Mammary epithelial cell (primary cell): ENCODE measurements around the gene GRAMD1C.

Experiments used
- CTCF ChIP-seq, 2 donors: IDR thresholded peaks in 1 of 2; conservative IDR thresholded peaks in 1 of 2; 2 replicates each; pipeline ENCODE4 v1.5.1; 2011 to 2012; ENCODE audit warnings: inconsistent platforms in 2 of 2, low read length in 2 of 2, mild to moderate bottlenecking in 2 of 2, control low read depth in 1 of 2, low read depth in 1 of 2; ENCODE audit not compliant: insufficient read depth in 1 of 2; ENCODE audit errors: extremely low read depth in 1 of 2
- EZH2 ChIP-seq: IDR thresholded peaks from 2 replicates; pipeline ENCODE4 v1.6.1; 2012; ENCODE audit warnings: low read length, inconsistent platforms, borderline replicate concordance

DNA sequence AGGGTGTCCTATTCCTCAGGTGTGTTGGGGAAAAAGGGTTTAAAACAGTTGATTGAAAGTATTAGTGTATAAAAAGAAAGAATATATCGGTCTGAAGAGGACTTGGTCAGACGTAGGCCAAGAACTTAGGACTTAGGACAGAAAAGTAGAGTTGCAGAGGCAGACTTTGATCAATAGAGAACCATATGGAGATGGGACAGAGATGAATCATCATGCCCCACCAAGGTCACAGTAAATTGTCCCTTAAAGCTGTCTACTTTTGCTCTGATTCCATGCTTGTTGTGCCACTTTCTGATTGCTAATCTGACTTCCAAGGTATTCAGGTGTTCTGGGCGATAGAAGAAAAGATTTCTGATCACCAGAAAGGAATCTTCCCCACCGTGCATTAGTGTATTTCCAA, 56.3 kb downstream of the GRAMD1C start:
- TF ChIP-seq CTCF (conservative IDR thresholded peaks at IDR 0.05 in 1 of 2, IDR thresholded peaks at IDR 0.05 in 1 of 2; ENCODE audit: extremely low read depth in 1 of 2, insufficient read depth in 1 of 2, low read depth in 1 of 2, low read length in 2 of 2): no peak
- TF ChIP-seq EZH2: no peak
